ENCODE measurements around the gene AKTIP. TPM values are rescaled to one million over a fixed set of nuclear protein-coding genes. Genes with fewer than 3 reads are reported as not detected.

Gene AKTIP
- polyA plus RNA-seq, 4 donors: 15.8 to 29.5 (median 22.2) TPM

GRCh38 chr16:53511403-53512280 lies 8.6 kb upstream of the AKTIP start:
- Histone ChIP-seq H3K27ac (ENCODE audit: low read depth in 1 of 3, low read length in 2 of 3) (peak overlapping the region in 1 of 3 donors; percentile 19), H3K4me1 (ENCODE audit: control insufficient read depth in 3 of 3, insufficient read depth in 2 of 3, low read depth in 1 of 3, low read length in 2 of 3) (peaks cover 0 to 4% (median 0%) of the 10 kb centered on the region in 3 donors), H3K4me3 (ENCODE audit: low read depth in 1 of 3, low read length in 3 of 3) (no peak overlapping the region), H3K36me3 (ENCODE audit: control insufficient read depth in 3 of 3, insufficient read depth in 2 of 3, low read depth in 1 of 3, low read length in 3 of 3) (no peaks in the 10 kb centered on the region), H3K9me3 (ENCODE audit: control insufficient read depth in 2 of 2, insufficient read depth in 1 of 2, low read depth in 1 of 2, low read length in 1 of 2) (peaks cover 0 to 6% of the 10 kb centered on the region in 2 donors), H3K27me3 (ENCODE audit: control insufficient read depth in 3 of 3, insufficient read depth in 3 of 3, low read length in 3 of 3) (no peaks in the 10 kb centered on the region)
- DNase-seq (peak; percentile 44 to 45), FAIRE-seq (no peak)
- WGBS, 3 donors: 47 to 69% (median 62%) methylated on average over 12 of the region's 12 CpGs

- H3K4me1 ChIP-seq (ENCODE audit: control insufficient read depth in 3 of 3, insufficient read depth in 2 of 3, low read depth in 1 of 3, low read length in 2 of 3): peaks cover 0 to 4% (median 0%) of the 10 kb centered on the region in 3 donors
- H3K36me3 ChIP-seq (ENCODE audit: control insufficient read depth in 3 of 3, insufficient read depth in 2 of 3, low read depth in 1 of 3, low read length in 3 of 3): no peaks in the 10 kb centered on the region
- no peak overlapping the region for H3K4me3 ChIP-seq (ENCODE audit: low read depth in 1 of 3, low read length in 3 of 3)
- DNase-seq (no peak), FAIRE-seq (no peak)
- H3K27ac ChIP-seq (ENCODE audit: low read depth in 1 of 3, low read length in 2 of 3): no peak overlapping the region
- 78 to 88% (median 82%) methylated on average over 6 of the region's 6 CpGs for WGBS, 3 donors
- H3K27me3 ChIP-seq (ENCODE audit: control insufficient read depth in 3 of 3, insufficient read depth in 3 of 3, low read length in 3 of 3): no peaks in the 10 kb centered on the region
- H3K9me3 ChIP-seq (ENCODE audit: control insufficient read depth in 2 of 2, insufficient read depth in 1 of 2, low read depth in 1 of 2, low read length in 1 of 2): peaks cover 0 to 6% of the 10 kb centered on the region in 2 donors
Observed at GRCh38 chr16:53511084-53511402, 8.0 kb upstream of the AKTIP start.

- Histone ChIP-seq H3K27me3 (ENCODE audit: control insufficient read depth in 3 of 3, insufficient read depth in 3 of 3, low read length in 3 of 3) (no peaks in the 10 kb centered on the region), H3K4me1 (ENCODE audit: control insufficient read depth in 3 of 3, insufficient read depth in 2 of 3, low read depth in 1 of 3, low read length in 2 of 3) (peaks cover 0 to 4% (median 0%) of the 10 kb centered on the region in 3 donors), H3K4me3 (ENCODE audit: low read depth in 1 of 3, low read length in 3 of 3) (no peak overlapping the region), H3K27ac (ENCODE audit: low read depth in 1 of 3, low read length in 2 of 3) (no peak overlapping the region), H3K9me3 (ENCODE audit: control insufficient read depth in 2 of 2, insufficient read depth in 1 of 2, low read depth in 1 of 2, low read length in 1 of 2) (peaks cover 0 to 6% of the 10 kb centered on the region in 2 donors), H3K36me3 (ENCODE audit: control insufficient read depth in 3 of 3, insufficient read depth in 2 of 3, low read depth in 1 of 3, low read length in 3 of 3) (no peaks in the 10 kb centered on the region)
- WGBS, 3 donors: 10 to 35% (median 28%) methylated on average over 2 of the region's 2 CpGs
- no peak for FAIRE-seq
- DNase-seq: no peak
Observed at GRCh38 chr16:53510704-53511070, 7.7 kb upstream of the AKTIP start.

DNA sequence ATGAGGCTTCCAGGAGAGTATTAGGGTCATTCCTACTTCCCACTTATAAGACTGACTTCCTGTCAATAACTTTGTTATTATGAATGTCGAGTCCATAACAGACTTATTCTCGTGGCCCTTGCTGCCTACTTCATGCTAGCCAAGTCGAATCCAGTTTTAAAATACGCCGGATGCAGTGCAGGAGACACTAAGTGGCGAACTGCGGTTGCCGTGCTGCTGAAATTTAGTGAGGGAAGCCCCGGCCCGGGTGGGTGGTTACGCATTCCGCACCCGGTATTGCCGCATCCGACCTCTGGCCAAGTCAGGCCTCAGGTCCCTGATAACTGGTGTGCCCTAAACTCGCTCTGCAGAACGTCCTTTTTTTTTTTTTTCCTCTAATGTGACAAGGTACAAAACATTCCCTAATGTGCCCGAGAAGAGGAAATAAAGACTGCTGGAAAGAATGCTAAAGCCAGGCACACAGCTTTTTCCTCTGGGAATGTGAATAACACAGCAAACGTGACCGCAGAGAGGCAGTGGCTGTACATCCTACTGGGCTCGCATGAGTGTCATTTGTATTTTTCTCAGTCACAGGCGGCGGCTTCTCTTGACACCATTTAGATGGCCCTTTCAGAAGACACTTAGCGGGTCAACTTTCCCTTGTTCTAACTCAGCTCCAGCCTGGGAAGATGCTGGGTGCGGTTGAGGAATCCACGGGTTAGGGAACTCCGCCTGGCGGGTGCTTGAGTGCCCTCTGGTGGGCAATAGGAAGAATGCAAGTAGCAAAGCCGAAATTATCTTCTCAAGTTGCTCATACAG lies 7.1 kb upstream of the AKTIP start:
- 26 to 32% (median 32%) methylated on average over 29 of the region's 29 CpGs for WGBS, 3 donors
- Histone ChIP-seq H3K36me3 (ENCODE audit: control insufficient read depth in 3 of 3, insufficient read depth in 2 of 3, low read depth in 1 of 3, low read length in 3 of 3) (no peaks in the 10 kb centered on the region), H3K4me1 (ENCODE audit: control insufficient read depth in 3 of 3, insufficient read depth in 2 of 3, low read depth in 1 of 3, low read length in 2 of 3) (peaks cover 0 to 4% (median 0%) of the 10 kb centered on the region in 3 donors), H3K27me3 (ENCODE audit: control insufficient read depth in 3 of 3, insufficient read depth in 3 of 3, low read length in 3 of 3) (no peaks in the 10 kb centered on the region), H3K4me3 (ENCODE audit: low read depth in 1 of 3, low read length in 3 of 3) (no peak overlapping the region), H3K9me3 (ENCODE audit: control insufficient read depth in 2 of 2, insufficient read depth in 1 of 2, low read depth in 1 of 2, low read length in 1 of 2) (peaks cover 0 to 5% of the 10 kb centered on the region in 2 donors), H3K27ac (ENCODE audit: low read depth in 1 of 3, low read length in 2 of 3) (peak overlapping the region in 1 of 3 donors; percentile 79)
- no peak for FAIRE-seq
- DNase-seq: peak; percentile 77 to 80

GRCh38 chr16:53507464-53508179 lies 4.6 kb upstream of the AKTIP start:
- Histone ChIP-seq H3K27ac (ENCODE audit: low read depth in 1 of 3, low read length in 2 of 3) (no peak overlapping the region), H3K4me3 (ENCODE audit: low read depth in 1 of 3, low read length in 3 of 3) (no peak overlapping the region), H3K36me3 (ENCODE audit: control insufficient read depth in 3 of 3, insufficient read depth in 2 of 3, low read depth in 1 of 3, low read length in 3 of 3) (no peaks in the 10 kb centered on the region), H3K27me3 (ENCODE audit: control insufficient read depth in 3 of 3, insufficient read depth in 3 of 3, low read length in 3 of 3) (no peaks in the 10 kb centered on the region), H3K4me1 (ENCODE audit: control insufficient read depth in 3 of 3, insufficient read depth in 2 of 3, low read depth in 1 of 3, low read length in 2 of 3) (peaks cover 4 to 10% (median 6%) of the 10 kb centered on the region in 3 donors), H3K9me3 (ENCODE audit: control insufficient read depth in 2 of 2, insufficient read depth in 1 of 2, low read depth in 1 of 2, low read length in 1 of 2) (no peaks in the 10 kb centered on the region)
- FAIRE-seq (no peak), DNase-seq (no peak)
- WGBS, 3 donors: 87 to 93% (median 91%) methylated on average over 12 of the region's 12 CpGs

DNA sequence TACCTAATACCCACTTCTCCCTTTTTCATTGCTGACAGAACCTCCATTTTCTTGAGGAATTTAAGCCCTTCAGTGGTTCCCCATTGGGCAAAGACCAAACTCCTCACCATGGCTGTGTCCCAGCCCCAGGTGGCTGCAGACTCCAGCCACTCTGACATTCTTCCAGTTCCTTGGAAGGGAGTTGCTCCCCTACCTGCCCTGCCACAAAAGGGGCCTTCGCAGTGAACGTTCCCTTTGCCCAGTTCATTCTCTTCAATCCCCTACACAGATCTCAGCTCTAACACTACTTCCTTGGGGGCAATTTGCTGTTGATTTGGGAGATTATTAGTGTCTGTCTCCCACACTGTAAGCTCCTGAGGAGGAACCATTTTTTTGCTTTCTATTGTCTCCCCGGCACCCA lies 3.2 kb upstream of the AKTIP start:
- WGBS, 3 donors: 90 to 94% (median 94%) methylated on average over 3 of the region's 3 CpGs
- no peaks in the 10 kb centered on the region for H3K36me3 ChIP-seq (ENCODE audit: control insufficient read depth in 3 of 3, insufficient read depth in 2 of 3, low read depth in 1 of 3, low read length in 3 of 3)
- peaks cover 4 to 18% (median 6%) of the 10 kb centered on the region in 3 donors for H3K4me1 ChIP-seq (ENCODE audit: control insufficient read depth in 3 of 3, insufficient read depth in 2 of 3, low read depth in 1 of 3, low read length in 2 of 3)
- no peaks in the 10 kb centered on the region for H3K27me3 ChIP-seq (ENCODE audit: control insufficient read depth in 3 of 3, insufficient read depth in 3 of 3, low read length in 3 of 3)
- no peaks in the 10 kb centered on the region for H3K9me3 ChIP-seq (ENCODE audit: control insufficient read depth in 2 of 2, insufficient read depth in 1 of 2, low read depth in 1 of 2, low read length in 1 of 2)
- no peak overlapping the region for H3K27ac ChIP-seq (ENCODE audit: low read depth in 1 of 3, low read length in 2 of 3)
- no peak for DNase-seq
- no peak for FAIRE-seq
- H3K4me3 ChIP-seq (ENCODE audit: low read depth in 1 of 3, low read length in 3 of 3): no peak overlapping the region

GRCh38 chr16:53504665-53505064 lies 1.7 kb upstream of the AKTIP start:
- Histone ChIP-seq H3K27ac (ENCODE audit: low read depth in 1 of 3, low read length in 2 of 3) (peak overlapping the region; percentile 79 to 98 (median 92)), H3K4me3 (ENCODE audit: low read depth in 1 of 3, low read length in 3 of 3) (no peak overlapping the region), H3K4me1 (ENCODE audit: control insufficient read depth in 3 of 3, insufficient read depth in 2 of 3, low read depth in 1 of 3, low read length in 2 of 3) (peaks cover 4 to 20% (median 6%) of the 10 kb centered on the region in 3 donors), H3K36me3 (ENCODE audit: control insufficient read depth in 3 of 3, insufficient read depth in 2 of 3, low read depth in 1 of 3, low read length in 3 of 3) (no peaks in the 10 kb centered on the region), H3K27me3 (ENCODE audit: control insufficient read depth in 3 of 3, insufficient read depth in 3 of 3, low read length in 3 of 3) (no peaks in the 10 kb centered on the region), H3K9me3 (ENCODE audit: control insufficient read depth in 2 of 2, insufficient read depth in 1 of 2, low read depth in 1 of 2, low read length in 1 of 2) (no peaks in the 10 kb centered on the region)
- 74 to 85% (median 84%) methylated on average over 7 of the region's 7 CpGs for WGBS, 3 donors
- FAIRE-seq (no peak), DNase-seq (peak; percentile 6 to 9)

Data from small intestine (tissue), 7 donors.